GM12878 (cell line): ENCODE measurements around the gene ACKR4.

Experiments
- ATF7 ChIP-seq: fragments of 450-650 bp; IDR thresholded peaks from 2 replicates; pipeline ENCODE4 v1.6.1; 2016; ENCODE audit warnings: low read depth, mild to moderate bottlenecking
- NR2C1 ChIP-seq: fragments of 450-650 bp; IDR thresholded peaks from 2 replicates; pipeline ENCODE4 v1.6.1; 2017; ENCODE audit warnings: antibody characterized with exemption, mild to moderate bottlenecking, moderate library complexity
- YBX1 ChIP-seq: fragments of 450-650 bp; IDR thresholded peaks from 2 replicates; pipeline ENCODE4 v1.6.1; 2016; ENCODE audit warnings: antibody characterized with exemption

GRCh38 chr3:132596326-132596725 lies 744 bp upstream of the ACKR4 start:
- no peak for TF ChIP-seq NR2C1
- no peak for TF ChIP-seq YBX1
- TF ChIP-seq ATF7 = no peak
